Inflammatory macrophage treated with lipopolysaccharide for 1 hour (primary cell): ENCODE measurements around the gene STRIT1.
"Not testable (repeated sequence)": the region's sequence is repeated elsewhere in the genome, so short reads cannot be mapped to it uniquely, and the experiment has no call there.

ENCODE experiments used
- DNase-seq, 2 donors: peaks; one replicate each; pipeline ENCODE4 v3.0.0-alpha.2; 2020 to 2022

The STRIT1 gene

GRCh38 chr3:155312781-155313180 is 19.3 kb upstream of the STRIT1 start:
- no peak for DNase-seq

- DNase-seq = no peak
Observed at GRCh38 chr3:155309581-155309980, 16.1 kb upstream of the STRIT1 start.

- DNase-seq = no peak
Observed at GRCh38 chr3:155308831-155309230, 15.3 kb upstream of the STRIT1 start.

- DNase-seq = no peak
Observed at GRCh38 chr3:155307183-155307582, 13.7 kb upstream of the STRIT1 start.

- DNase-seq = no peak
Observed at GRCh38 chr3:155304394-155304793, 10.9 kb upstream of the STRIT1 start.

GRCh38 chr3:155303540-155304097 is 10.1 kb upstream of the STRIT1 start:
- DNase-seq = no peak

- DNase-seq = no peak
Observed at GRCh38 chr3:155302891-155303290, 9.4 kb upstream of the STRIT1 start.

- DNase-seq = no peak
Observed at GRCh38 chr3:155302481-155302880, 9.0 kb upstream of the STRIT1 start.

- no peak for DNase-seq
Observed at GRCh38 chr3:155297100-155297499, 3.6 kb upstream of the STRIT1 start.

GRCh38 chr3:155296413-155296812 is 2.9 kb upstream of the STRIT1 start:
- no peak for DNase-seq

GRCh38 chr3:155292693-155293092 is 790 bp downstream of the STRIT1 start:
- DNase-seq = no peak

- DNase-seq = no peak
Observed at GRCh38 chr3:155292133-155292532, 1.4 kb downstream of the STRIT1 start.

- DNase-seq = no peak
Observed at GRCh38 chr3:155286736-155287135, 6.7 kb downstream of the STRIT1 start.

GRCh38 chr3:155285936-155286335 is 7.5 kb downstream of the STRIT1 start:
- DNase-seq = no peak

GRCh38 chr3:155283092-155284056 is 10.1 kb downstream of the STRIT1 start:
- DNase-seq = no peak

- DNase-seq = no peak
Observed at GRCh38 chr3:155282385-155283091, 10.9 kb downstream of the STRIT1 start.

- DNase-seq = no peak
Observed at GRCh38 chr3:155281912-155282311, 11.6 kb downstream of the STRIT1 start.

GRCh38 chr3:155276089-155276488 is 17.4 kb downstream of the STRIT1 start:
- DNase-seq = not testable (repeated sequence)

- DNase-seq = not testable (repeated sequence)
Observed at GRCh38 chr3:155275159-155275754, 18.2 kb downstream of the STRIT1 start.

GRCh38 chr3:155274435-155274834 is 19.0 kb downstream of the STRIT1 start:
- DNase-seq = not testable (repeated sequence)

- no peak for DNase-seq
Observed at GRCh38 chr3:155271343-155271613, 22.2 kb downstream of the STRIT1 start.

- DNase-seq = no peak
Observed at GRCh38 chr3:155270485-155271342, 22.8 kb downstream of the STRIT1 start.

- no peak for DNase-seq
Observed at GRCh38 chr3:155270063-155270462, 23.4 kb downstream of the STRIT1 start.
